MM.1S (cell line): Measurements from ENCODE around the gene ANKRD6.

Source experiments
- DNase-seq: peaks from one replicate; pipeline ENCODE4 v3.0.0-alpha.2; 2015
- H2AFZ ChIP-seq: fragments of 300-600 bp; sonication (generic); 2 replicates; pipeline ENCODE4 v1.6.0; 2016; ENCODE audit warnings: antibody characterized with exemption, low read length
- H3F3A ChIP-seq: fragments of 300-600 bp; sonication (generic); 2 replicates; pipeline ENCODE4 v1.6.1; 2016; ENCODE audit warnings: mild to moderate bottlenecking, antibody characterized with exemption, low read length, moderate library complexity, mixed read lengths; ENCODE audit not compliant: insufficient read depth
- H3K27ac ChIP-seq: fragments of 300-600 bp; sonication (generic); 2 replicates; pipeline ENCODE4 v1.5.1; 2016; ENCODE audit warnings: mild to moderate bottlenecking, low read length
- H3K27me3 ChIP-seq: fragments of 300-600 bp; sonication (generic); replicated peaks from 2 replicates; pipeline ENCODE4 v1.6.0; 2016; ENCODE audit warnings: low read length; ENCODE audit not compliant: insufficient read depth
- H3K36me3 ChIP-seq: fragments of 300-600 bp; sonication (generic); replicated peaks from 2 replicates; pipeline ENCODE4 v1.6.1; 2016; ENCODE audit warnings: mild to moderate bottlenecking, low read length, mixed read lengths; ENCODE audit not compliant: insufficient read depth
- H3K4me1 ChIP-seq: fragments of 300-600 bp; sonication (generic); 2 replicates; pipeline ENCODE4 v1.6.1; 2016; ENCODE audit warnings: low read length, mixed read lengths
- H3K4me2 ChIP-seq: fragments of 300-600 bp; sonication (generic); 2 replicates; pipeline ENCODE4 v1.6.0; 2016; ENCODE audit warnings: low read depth, low read length
- H3K4me3 ChIP-seq: fragments of 300-600 bp; sonication (generic); 2 replicates; pipeline ENCODE4 v1.5.1; 2016; ENCODE audit warnings: low read length, mixed read lengths
- H3K79me2 ChIP-seq: fragments of 300-600 bp; sonication (generic); 2 replicates; pipeline ENCODE4 v1.6.1; 2016; ENCODE audit warnings: mixed run types, low read length, mixed read lengths
- H3K9ac ChIP-seq: fragments of 300-600 bp; sonication (generic); 2 replicates; pipeline ENCODE4 v1.6.1; 2016; ENCODE audit warnings: low read length, mixed read lengths
- H3K9me2 ChIP-seq: fragments of 300-600 bp; sonication (generic); replicated peaks from 2 replicates; pipeline ENCODE4 v1.6.1; 2016; ENCODE audit warnings: mild to moderate bottlenecking, low read length, mixed read lengths; ENCODE audit not compliant: insufficient read depth
- H3K9me3 ChIP-seq: fragments of 300-600 bp; sonication (generic); replicated peaks from 2 replicates; pipeline ENCODE4 v1.6.1; 2016; ENCODE audit warnings: mild to moderate bottlenecking, low read length, mixed read lengths; ENCODE audit not compliant: insufficient read depth
- H4K20me1 ChIP-seq: fragments of 300-600 bp; sonication (generic); 2 replicates; pipeline ENCODE4 v1.6.1; 2016; ENCODE audit warnings: mild to moderate bottlenecking, low read length, moderate library complexity, mixed read lengths; ENCODE audit not compliant: insufficient read depth
- EZH2 ChIP-seq: fragments of 300-600 bp; sonication (generic); optimal IDR thresholded peaks from 2 replicates; pipeline ENCODE3; 2017; ENCODE audit warnings: low read depth, mild to moderate bottlenecking, antibody characterized with exemption, low read length, mixed read lengths
- EZH2phosphoT487 ChIP-seq: fragments of 300-600 bp; sonication (generic); IDR thresholded peaks from 2 replicates; pipeline ENCODE4 v1.6.1; 2018; ENCODE audit warnings: antibody characterized with exemption, low read length
- TF ChIP-seq, protein P1 (sequence below): fragments of 300-600 bp; sonication (generic); IDR thresholded peaks from 2 replicates; pipeline ENCODE4 v1.5.1; 2016; ENCODE audit warnings: antibody characterized with exemption, low read length, mixed read lengths

ANKRD6 gene

DNA sequence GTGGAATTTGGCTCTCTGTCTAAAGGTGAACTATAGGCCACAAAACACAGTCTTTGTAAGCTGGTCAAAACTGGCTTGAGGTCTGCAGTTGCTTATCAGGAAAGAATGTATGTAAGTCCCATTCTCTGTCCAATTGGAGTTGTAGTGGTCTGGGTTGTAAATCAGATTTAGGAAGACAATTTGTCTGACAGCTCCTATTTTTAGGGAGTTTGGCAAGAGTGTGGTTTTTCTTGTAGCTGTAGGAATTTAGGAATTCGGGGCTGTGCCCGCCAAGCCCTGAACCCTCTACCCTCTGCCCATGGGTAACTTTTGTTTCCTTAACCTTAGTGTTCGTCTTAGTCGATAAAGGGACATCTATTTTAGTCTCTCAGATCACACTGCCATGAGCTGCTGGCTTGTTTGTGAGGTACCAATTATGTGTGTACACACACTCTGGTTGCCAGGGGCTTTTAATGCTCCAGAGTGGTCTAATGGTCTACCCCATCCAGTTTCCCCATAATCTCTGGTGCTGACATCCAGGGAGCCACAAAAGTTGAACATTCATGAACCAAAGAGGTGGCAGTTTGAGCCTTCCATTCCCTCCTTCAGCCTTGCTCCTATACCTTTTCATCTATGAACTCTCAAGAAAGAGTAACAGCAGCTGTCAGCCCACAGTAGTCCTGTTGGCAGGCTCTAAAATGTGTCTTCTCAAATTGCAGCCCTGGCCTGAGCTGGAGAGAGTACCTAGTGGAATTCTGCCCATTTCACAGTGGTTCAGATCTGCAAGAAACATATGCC lies 93.0 kb downstream of the ANKRD6 start:
- no peaks in the 10 kb centered on the region for H3K9me3 ChIP-seq
- no peaks in the 10 kb centered on the region for H4K20me1 ChIP-seq
- no peak overlapping the region for H3K9ac ChIP-seq
- TF ChIP-seq, protein P1, sequence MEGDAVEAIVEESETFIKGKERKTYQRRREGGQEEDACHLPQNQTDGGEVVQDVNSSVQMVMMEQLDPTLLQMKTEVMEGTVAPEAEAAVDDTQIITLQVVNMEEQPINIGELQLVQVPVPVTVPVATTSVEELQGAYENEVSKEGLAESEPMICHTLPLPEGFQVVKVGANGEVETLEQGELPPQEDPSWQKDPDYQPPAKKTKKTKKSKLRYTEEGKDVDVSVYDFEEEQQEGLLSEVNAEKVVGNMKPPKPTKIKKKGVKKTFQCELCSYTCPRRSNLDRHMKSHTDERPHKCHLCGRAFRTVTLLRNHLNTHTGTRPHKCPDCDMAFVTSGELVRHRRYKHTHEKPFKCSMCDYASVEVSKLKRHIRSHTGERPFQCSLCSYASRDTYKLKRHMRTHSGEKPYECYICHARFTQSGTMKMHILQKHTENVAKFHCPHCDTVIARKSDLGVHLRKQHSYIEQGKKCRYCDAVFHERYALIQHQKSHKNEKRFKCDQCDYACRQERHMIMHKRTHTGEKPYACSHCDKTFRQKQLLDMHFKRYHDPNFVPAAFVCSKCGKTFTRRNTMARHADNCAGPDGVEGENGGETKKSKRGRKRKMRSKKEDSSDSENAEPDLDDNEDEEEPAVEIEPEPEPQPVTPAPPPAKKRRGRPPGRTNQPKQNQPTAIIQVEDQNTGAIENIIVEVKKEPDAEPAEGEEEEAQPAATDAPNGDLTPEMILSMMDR = no peak
- TF ChIP-seq EZH2 = no peak
- TF ChIP-seq EZH2phosphoT487 = no peak
- H3K79me2 ChIP-seq = no peaks in the 10 kb centered on the region
- H2AFZ ChIP-seq = no peak overlapping the region
- no peaks in the 10 kb centered on the region for H3F3A ChIP-seq
- H3K4me2 ChIP-seq = no peak overlapping the region
- DNase-seq = no peak
- no peak overlapping the region for H3K27ac ChIP-seq
- no peak overlapping the region for H3K4me3 ChIP-seq
- H3K9me2 ChIP-seq = no peaks in the 10 kb centered on the region
- no peaks in the 10 kb centered on the region for H3K4me1 ChIP-seq
- no peaks in the 10 kb centered on the region for H3K36me3 ChIP-seq
- H3K27me3 ChIP-seq = no peaks in the 10 kb centered on the region

DNA sequence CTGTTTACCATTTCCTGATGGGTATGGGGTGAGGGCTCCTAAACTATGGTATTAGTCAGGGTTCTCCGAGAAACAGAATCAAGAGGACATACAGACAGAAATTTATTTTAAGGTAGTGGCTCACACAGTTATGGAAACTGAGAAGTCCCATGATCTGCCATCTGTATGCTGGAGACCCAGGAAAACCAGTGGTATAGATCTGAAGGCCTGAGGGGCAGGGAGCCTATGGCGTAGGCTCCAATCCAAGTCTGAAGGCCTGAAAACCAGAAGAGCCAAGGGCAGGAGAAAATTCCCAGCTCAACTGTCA lies 93.6 kb downstream of the ANKRD6 start:
- DNase-seq = no peak
- no peaks in the 10 kb centered on the region for H3K9me2 ChIP-seq
- H3K9me3 ChIP-seq = no peaks in the 10 kb centered on the region
- H3K4me3 ChIP-seq = no peak overlapping the region
- H3K79me2 ChIP-seq = no peaks in the 10 kb centered on the region
- TF ChIP-seq EZH2 (no peak), EZH2phosphoT487 (no peak)
- TF ChIP-seq, protein P1 = no peak
- H3K4me2 ChIP-seq = no peak overlapping the region
- H2AFZ ChIP-seq = no peak overlapping the region
- no peaks in the 10 kb centered on the region for H3K36me3 ChIP-seq
- no peaks in the 10 kb centered on the region for H3K4me1 ChIP-seq
- no peaks in the 10 kb centered on the region for H3F3A ChIP-seq
- H3K27ac ChIP-seq = no peak overlapping the region
- H4K20me1 ChIP-seq = no peaks in the 10 kb centered on the region
- no peaks in the 10 kb centered on the region for H3K27me3 ChIP-seq
- H3K9ac ChIP-seq = no peak overlapping the region

DNA sequence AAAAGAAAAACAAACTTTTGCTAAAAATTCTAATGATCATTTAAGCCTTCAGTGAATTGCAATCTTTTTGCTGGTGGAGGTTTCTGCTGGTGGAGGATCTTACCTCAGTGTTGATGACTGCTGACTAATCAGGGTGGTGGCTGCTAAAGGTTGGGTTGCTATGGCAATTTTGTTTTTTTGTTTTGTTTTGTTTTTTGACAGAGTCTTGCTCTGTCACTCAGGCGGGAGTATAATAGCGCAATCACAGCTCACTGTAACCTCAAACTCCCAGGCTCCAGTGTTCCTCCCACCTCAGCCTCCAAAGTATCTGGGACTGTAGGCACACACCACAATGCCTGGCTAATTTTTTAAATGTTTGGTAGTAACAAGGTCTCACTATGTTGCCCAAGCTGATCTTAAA lies 94.7 kb downstream of the ANKRD6 start:
- Histone ChIP-seq H3K4me1 (no peaks in the 10 kb centered on the region), H3K27me3 (no peaks in the 10 kb centered on the region), H3K9me3 (no peaks in the 10 kb centered on the region), H3K27ac (no peak overlapping the region), H2AFZ (no peak overlapping the region), H3K79me2 (no peaks in the 10 kb centered on the region), H3F3A (no peaks in the 10 kb centered on the region), H3K9ac (no peak overlapping the region), H3K36me3 (no peaks in the 10 kb centered on the region), H4K20me1 (no peaks in the 10 kb centered on the region), H3K9me2 (no peaks in the 10 kb centered on the region), H3K4me2 (no peak overlapping the region), H3K4me3 (no peak overlapping the region)
- DNase-seq = no peak
- TF ChIP-seq, protein P1 = no peak
- TF ChIP-seq EZH2phosphoT487 = no peak
- TF ChIP-seq EZH2 = no peak
